Measurements from ENCODE around the gene PPP4R4. TPM values are rescaled to one million over a fixed set of nuclear protein-coding genes. Genes with fewer than 3 reads are reported as not detected.
"Not testable (repeated sequence)": the region's sequence is repeated elsewhere in the genome, so short reads cannot be mapped to it uniquely, and the experiment has no call there.

The PPP4R4 gene
- total and polyA plus RNA-seq, 5 experiments from 2014 or later: 0.07 to 1.5 (median 0.34) TPM; not detected in 1

DNA sequence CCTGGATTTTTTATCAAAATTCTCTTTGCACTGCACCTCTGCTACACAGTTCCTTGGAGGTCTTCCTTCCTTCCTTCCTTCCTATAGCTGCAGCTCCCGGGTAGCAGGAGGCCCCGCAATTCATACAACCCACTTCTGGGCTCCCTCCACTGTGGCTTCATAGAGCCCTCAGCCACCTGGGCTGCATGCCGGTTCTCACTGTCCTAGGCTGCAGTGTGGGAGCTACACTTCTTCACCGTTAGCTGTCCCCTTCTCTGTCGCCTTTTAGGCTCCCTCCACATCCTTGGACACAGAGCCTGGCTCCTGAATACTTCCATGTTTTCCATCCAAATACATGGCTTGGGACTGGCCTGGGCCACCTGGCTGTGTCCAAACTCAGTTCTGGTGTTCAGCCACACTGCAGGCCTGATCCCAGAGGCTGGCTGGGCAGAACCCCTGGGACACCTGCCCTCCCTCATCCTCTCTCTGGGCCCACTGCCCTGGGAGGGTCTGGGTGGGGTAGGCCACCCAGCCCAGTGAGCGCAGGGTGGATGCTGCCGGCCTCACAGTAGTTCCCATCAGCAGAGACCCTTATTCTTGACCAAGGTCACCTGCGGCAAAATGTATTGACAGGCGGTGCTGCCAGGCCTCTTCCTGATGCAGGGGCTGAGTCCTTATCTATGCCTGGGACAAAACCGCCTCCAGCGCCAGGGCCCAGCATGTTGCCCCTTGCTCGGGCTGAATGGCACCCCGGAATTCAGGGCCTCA, 117.2 kb downstream of the PPP4R4 start:
- H3K27me3 Mint-ChIP-seq: peaks cover 4 to 31% (median 9%) of the 10 kb centered on the region in 5 donors

GRCh38 chr14:94291906-94292525, 117.9 kb downstream of the PPP4R4 start:
- peaks cover 4 to 36% (median 13%) of the 10 kb centered on the region in 5 donors for H3K27me3 Mint-ChIP-seq

More for the DNA sequence above, 117.2 kb downstream of the PPP4R4 start:
- POLR2A ChIA-PET: no interaction called here
- Mint-ChIP-seq H3K4me3 (no peak overlapping the region), H3K27ac (no peak overlapping the region), H3K9me3 (peaks cover 0 to 3% (median 0%) of the 10 kb centered on the region in 9 donors), H3K36me3 (no peaks in the 10 kb centered on the region), H3K4me1 (no peaks in the 10 kb centered on the region)
- DNase-seq (no peak), ATAC-seq (no peak)

GRCh38 chr14:94292526-94292871, 118.4 kb downstream of the PPP4R4 start:
- no peak overlapping the region for H3K27ac Mint-ChIP-seq
- ATAC-seq: no peak
- peaks cover 0 to 3% (median 0%) of the 10 kb centered on the region in 9 donors for H3K9me3 Mint-ChIP-seq
- POLR2A ChIA-PET: no interaction called here
- H3K4me1 Mint-ChIP-seq: no peaks in the 10 kb centered on the region
- H3K27me3 Mint-ChIP-seq: peaks cover 1 to 32% (median 13%) of the 10 kb centered on the region in 5 donors
- DNase-seq: no peak
- H3K4me3 Mint-ChIP-seq: no peak overlapping the region
- H3K36me3 Mint-ChIP-seq: no peaks in the 10 kb centered on the region

More at GRCh38 chr14:94291906-94292525, 117.9 kb downstream of the PPP4R4 start:
- H3K9me3 Mint-ChIP-seq: peaks cover 0 to 3% (median 0%) of the 10 kb centered on the region in 9 donors
- no peaks in the 10 kb centered on the region for H3K4me1 Mint-ChIP-seq
- no peaks in the 10 kb centered on the region for H3K36me3 Mint-ChIP-seq
- POLR2A ChIA-PET: no interaction called here
- no peak overlapping the region for H3K4me3 Mint-ChIP-seq
- DNase-seq: no peak
- no peak overlapping the region for H3K27ac Mint-ChIP-seq
- no peak for ATAC-seq

DNA sequence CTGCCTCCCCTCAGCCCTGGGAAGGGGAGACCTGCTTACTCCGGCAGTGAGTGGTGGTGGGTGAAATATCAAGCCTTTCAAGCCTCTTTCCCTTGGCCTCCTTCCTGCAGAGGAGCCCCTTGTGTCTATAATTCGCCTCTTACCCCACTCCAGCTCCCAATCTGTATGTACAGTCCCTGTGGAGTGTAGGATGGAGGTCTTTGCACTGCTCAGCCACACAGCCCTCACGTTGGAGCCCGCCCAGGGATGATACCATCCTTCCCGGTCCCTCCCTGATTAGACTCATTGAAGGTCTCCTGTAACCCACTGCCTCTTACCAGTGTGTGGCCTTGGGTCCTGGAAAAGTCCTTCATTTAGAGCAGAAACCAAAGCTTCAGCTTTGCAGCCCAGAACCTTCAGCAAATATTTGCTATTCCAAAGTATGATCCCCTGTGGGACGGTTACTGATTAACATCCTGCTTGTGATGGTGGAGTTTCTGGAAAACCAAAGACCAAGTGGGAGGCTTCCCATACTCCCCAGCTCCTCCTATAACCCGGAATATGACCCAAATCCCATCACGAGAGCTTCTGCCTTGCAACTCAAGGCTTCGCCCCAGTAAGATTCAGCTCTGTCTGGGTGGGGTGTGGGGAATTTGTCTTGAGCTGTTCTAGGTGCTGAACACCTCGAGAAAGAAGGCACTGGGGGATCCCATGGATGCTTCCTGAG, 118.9 kb downstream of the PPP4R4 start, which contains the start of gene SERPINA10:
Gene SERPINA10, minus strand, starts transcription at position 397 of the 706 bp plus-strand sequence. CDS start 2,675 bp downstream, outside the sequence.
- Mint-ChIP-seq H3K9me3 (no peaks in the 10 kb centered on the region), H3K27ac (no peak within 1 kb of the TSS), H3K4me3 (no peak within 1 kb of the TSS), H3K4me1 (no peaks in the 10 kb centered on the region), H3K36me3 (no peaks in the 10 kb centered on the region), H3K27me3 (peaks cover 1 to 32% (median 16%) of the 10 kb centered on the region in 5 donors)
- no peak for ATAC-seq
- POLR2A ChIA-PET: no interaction called here
- DNase-seq: no peak

- Mint-ChIP-seq H3K4me1 (no peaks in the 10 kb centered on the region), H3K9me3 (no peaks in the 10 kb centered on the region)
Observed at GRCh38 chr14:94293578-94293924, 119.4 kb downstream of the PPP4R4 start.

DNA sequence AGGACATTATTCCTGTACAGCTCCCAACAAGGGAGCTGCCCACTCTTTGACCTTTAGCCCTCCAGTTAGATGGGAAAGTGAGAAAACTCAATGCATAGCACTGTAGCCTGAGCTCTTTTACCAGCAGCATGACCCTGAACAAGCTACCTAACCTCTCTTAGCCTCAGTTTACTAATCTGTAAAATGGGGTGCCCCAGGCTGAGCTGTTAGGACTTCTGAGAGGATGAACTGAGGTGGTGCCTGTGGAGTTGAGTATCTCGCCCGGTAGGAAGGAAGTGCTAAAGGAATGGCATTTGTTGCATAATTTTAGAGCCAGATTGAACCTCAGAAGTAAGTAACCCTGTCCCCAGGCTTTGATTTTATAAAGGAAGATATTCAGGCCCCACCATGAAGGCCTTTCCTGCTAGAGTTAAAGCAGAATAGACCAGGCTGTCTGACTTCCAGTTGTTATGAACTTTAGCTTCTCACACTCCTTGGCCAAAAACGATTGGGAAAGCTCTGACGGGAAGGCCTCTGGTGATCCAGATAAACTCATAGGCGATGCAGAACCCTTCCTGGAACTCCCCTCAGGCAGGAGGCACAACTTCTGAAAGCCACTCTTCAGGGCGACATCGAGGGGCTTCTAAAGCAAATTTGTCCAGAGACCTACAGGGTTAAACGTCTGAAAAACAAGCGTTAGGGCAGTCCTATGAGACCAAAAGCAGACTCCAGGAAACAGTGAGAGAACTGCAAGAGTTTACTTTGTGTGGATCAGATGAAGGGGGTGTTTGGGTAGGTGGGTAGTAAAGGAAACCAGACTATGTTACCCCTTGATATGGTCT, 121.4 kb downstream of the PPP4R4 start:
- Mint-ChIP-seq H3K27me3 (peaks cover 0 to 40% (median 16%) of the 10 kb centered on the region in 5 donors), H3K36me3 (no peaks in the 10 kb centered on the region), H3K9me3 (peaks cover 0 to 11% (median 0%) of the 10 kb centered on the region in 9 donors), H3K4me1 (no peaks in the 10 kb centered on the region), H3K4me3 (no peak overlapping the region), H3K27ac (no peak overlapping the region)
- ATAC-seq: no peak
- DNase-seq: no peak
- POLR2A ChIA-PET: no interaction called here

More at GRCh38 chr14:94293578-94293924, 119.4 kb downstream of the PPP4R4 start:
- Mint-ChIP-seq H3K36me3 (no peaks in the 10 kb centered on the region), H3K27me3 (peaks cover 1 to 36% (median 17%) of the 10 kb centered on the region in 5 donors), H3K4me3 (no peak overlapping the region), H3K27ac (no peak overlapping the region)
- DNase-seq (no peak), ATAC-seq (no peak)
- POLR2A ChIA-PET: no interaction called here

DNA sequence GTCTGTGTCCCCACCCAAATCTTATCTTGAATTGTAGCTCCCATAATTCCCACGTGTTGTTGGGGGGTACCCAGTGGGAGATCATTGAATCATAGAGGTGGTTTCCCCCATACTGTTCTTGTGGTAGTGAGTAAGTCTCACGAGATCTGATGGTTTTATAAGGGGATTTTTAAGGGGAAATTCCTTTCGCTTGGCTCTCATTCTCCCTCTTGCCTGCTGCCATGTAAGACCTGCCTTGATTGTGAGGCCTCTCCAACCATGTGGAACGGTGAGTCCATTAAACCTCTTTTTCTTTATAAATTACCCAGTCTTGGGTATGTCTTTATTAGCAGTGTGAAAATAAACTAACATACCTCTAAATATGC, 122.0 kb downstream of the PPP4R4 start:
- Mint-ChIP-seq H3K9me3 (peaks cover 0 to 11% (median 0%) of the 10 kb centered on the region in 9 donors), H3K27me3 (peaks cover 0 to 34% (median 14%) of the 10 kb centered on the region in 5 donors)
- H3K27ac Mint-ChIP-seq, H3K4me1 Mint-ChIP-seq, H3K4me3 Mint-ChIP-seq, DNase-seq, ATAC-seq, POLR2A ChIA-PET, H3K36me3 Mint-ChIP-seq: not testable (repeated sequence)

- Mint-ChIP-seq H3K4me3 (no peak overlapping the region), H3K36me3 (no peaks in the 10 kb centered on the region), H3K27me3 (peaks cover 0 to 31% (median 12%) of the 10 kb centered on the region in 5 donors), H3K4me1 (no peaks in the 10 kb centered on the region), H3K9me3 (peaks cover 0 to 11% (median 0%) of the 10 kb centered on the region in 9 donors), H3K27ac (no peak overlapping the region)
- POLR2A ChIA-PET: no interaction called here
- no peak for ATAC-seq
- no peak for DNase-seq
Observed at GRCh38 chr14:94298130-94298529, 124.0 kb downstream of the PPP4R4 start.

GRCh38 chr14:94303111-94303510, 129.0 kb downstream of the PPP4R4 start:
- no peak overlapping the region for H3K4me3 Mint-ChIP-seq
- ATAC-seq (no peak), DNase-seq (no peak)
- peaks cover 0 to 13% (median 10%) of the 10 kb centered on the region in 5 donors for H3K27me3 Mint-ChIP-seq
- no peak overlapping the region for H3K27ac Mint-ChIP-seq
- peaks cover 0 to 3% (median 0%) of the 10 kb centered on the region in 3 donors for H3K36me3 Mint-ChIP-seq
- peaks cover 4 to 24% (median 14%) of the 10 kb centered on the region in 9 donors for H3K9me3 Mint-ChIP-seq
- no peaks in the 10 kb centered on the region for H3K4me1 Mint-ChIP-seq
- POLR2A ChIA-PET: no interaction called here

GRCh38 chr14:94304243-94304642, 130.1 kb downstream of the PPP4R4 start:
- H3K36me3 Mint-ChIP-seq: peaks cover 0 to 15% (median 0%) of the 10 kb centered on the region in 3 donors
- ATAC-seq (no peak), DNase-seq (no peak)
- H3K4me3 Mint-ChIP-seq: no peak overlapping the region
- H3K9me3 Mint-ChIP-seq: peaks cover 9 to 29% (median 20%) of the 10 kb centered on the region in 9 donors
- no peak overlapping the region for H3K27ac Mint-ChIP-seq
- H3K4me1 Mint-ChIP-seq: no peaks in the 10 kb centered on the region
- peaks cover 3 to 20% (median 13%) of the 10 kb centered on the region in 5 donors for H3K27me3 Mint-ChIP-seq
- POLR2A ChIA-PET: no interaction called here

DNA sequence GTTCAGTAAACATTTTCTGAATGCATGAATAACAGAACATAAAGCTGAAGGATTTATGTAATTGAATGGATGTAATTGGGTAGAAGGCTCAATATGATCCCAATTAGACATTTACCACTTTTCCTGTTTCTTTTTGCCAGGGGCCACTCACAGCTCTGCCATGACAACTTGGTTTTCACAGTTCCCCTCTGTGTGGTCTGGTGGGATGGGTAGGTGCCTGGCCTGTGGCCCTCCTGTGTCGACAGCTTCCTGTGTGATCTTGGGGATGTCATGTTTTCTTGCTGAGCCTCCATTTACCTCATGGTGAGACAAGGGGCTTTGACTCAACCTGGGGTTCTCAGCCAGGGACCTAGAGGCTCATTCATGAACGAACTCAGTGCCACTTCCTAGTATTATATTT, 131.5 kb downstream of the PPP4R4 start:
- Mint-ChIP-seq H3K4me1 (no peaks in the 10 kb centered on the region), H3K36me3 (peaks cover 0 to 16% (median 0%) of the 10 kb centered on the region in 3 donors), H3K27me3 (peaks cover 3 to 18% (median 14%) of the 10 kb centered on the region in 5 donors), H3K27ac (no peak overlapping the region), H3K9me3 (peaks cover 9 to 28% (median 20%) of the 10 kb centered on the region in 9 donors), H3K4me3 (no peak overlapping the region)
- POLR2A ChIA-PET: no interaction called here
- no peak for DNase-seq
- ATAC-seq: no peak
